NCI-H82 treated with DMSO at 0.1 percent for 48 hours (cell line): ENCODE results near the gene EIF5.

Source experiments
- DNase-seq: peaks from one replicate; lab custom pipeline; 2025; ENCODE audit not compliant: unreplicated experiment; lab: John Stamatoyannopoulos, UW

The EIF5 gene

GRCh38 chr14:103393070-103393469, 59.0 kb downstream of the EIF5 start:
- no peak for DNase-seq

GRCh38 chr14:103393676-103394626, 59.9 kb downstream of the EIF5 start:
- DNase-seq, result no peak
